Amygdala (tissue), 56 donors: ENCODE measurements around the gene LRCOL1.

Experiments used
- DNase-seq, 56 donors: peaks; one replicate each; lab custom pipeline; 2025; lab: John Stamatoyannopoulos, UW

The LRCOL1 gene

GRCh38 chr12:132638541-132639408 is 28.4 kb upstream of the LRCOL1 start:
- peak in 9 of 56 donors; percentile 2 to 53 (median 13) for DNase-seq

- no peak for DNase-seq
Measured at GRCh38 chr12:132637811-132638210, 27.4 kb upstream of the LRCOL1 start.

- no peak for DNase-seq
Measured at GRCh38 chr12:132635076-132635955, 24.9 kb upstream of the LRCOL1 start.

- DNase-seq: no peak
Measured at GRCh38 chr12:132634411-132634990, 24.1 kb upstream of the LRCOL1 start.

GRCh38 chr12:132633901-132634300 is 23.5 kb upstream of the LRCOL1 start:
- no peak for DNase-seq

- DNase-seq: no peak
Measured at GRCh38 chr12:132633398-132633797, 23.0 kb upstream of the LRCOL1 start.

- no peak for DNase-seq
Measured at GRCh38 chr12:132632521-132633228, 22.3 kb upstream of the LRCOL1 start.

- no peak for DNase-seq
Measured at GRCh38 chr12:132631666-132632065, 21.3 kb upstream of the LRCOL1 start.

- DNase-seq: no peak
Measured at GRCh38 chr12:132630672-132631071, 20.3 kb upstream of the LRCOL1 start.

- no peak for DNase-seq
Measured at GRCh38 chr12:132629330-132629729, 18.9 kb upstream of the LRCOL1 start.

- DNase-seq: no peak
Measured at GRCh38 chr12:132625731-132626430, 15.5 kb upstream of the LRCOL1 start.

- no peak for DNase-seq
Measured at GRCh38 chr12:132624910-132625630, 14.7 kb upstream of the LRCOL1 start.

GRCh38 chr12:132624186-132624855 is 13.9 kb upstream of the LRCOL1 start:
- no peak for DNase-seq

GRCh38 chr12:132623072-132623869 is 12.9 kb upstream of the LRCOL1 start:
- no peak for DNase-seq

- peak in 7 of 56 donors; percentile 6 to 51 (median 16) for DNase-seq
Measured at GRCh38 chr12:132622437-132623071, 12.2 kb upstream of the LRCOL1 start.

GRCh38 chr12:132621657-132622435 is 11.5 kb upstream of the LRCOL1 start:
- DNase-seq: no peak
